Measurements from ENCODE around the gene REC8. TPM values are rescaled to one million over a fixed set of nuclear protein-coding genes. Genes with fewer than 3 reads are reported as not detected.

Gene REC8
- total and polyA plus RNA-seq, 9 donors, result 4.9 to 75.4 (median 8.1) TPM

DNA sequence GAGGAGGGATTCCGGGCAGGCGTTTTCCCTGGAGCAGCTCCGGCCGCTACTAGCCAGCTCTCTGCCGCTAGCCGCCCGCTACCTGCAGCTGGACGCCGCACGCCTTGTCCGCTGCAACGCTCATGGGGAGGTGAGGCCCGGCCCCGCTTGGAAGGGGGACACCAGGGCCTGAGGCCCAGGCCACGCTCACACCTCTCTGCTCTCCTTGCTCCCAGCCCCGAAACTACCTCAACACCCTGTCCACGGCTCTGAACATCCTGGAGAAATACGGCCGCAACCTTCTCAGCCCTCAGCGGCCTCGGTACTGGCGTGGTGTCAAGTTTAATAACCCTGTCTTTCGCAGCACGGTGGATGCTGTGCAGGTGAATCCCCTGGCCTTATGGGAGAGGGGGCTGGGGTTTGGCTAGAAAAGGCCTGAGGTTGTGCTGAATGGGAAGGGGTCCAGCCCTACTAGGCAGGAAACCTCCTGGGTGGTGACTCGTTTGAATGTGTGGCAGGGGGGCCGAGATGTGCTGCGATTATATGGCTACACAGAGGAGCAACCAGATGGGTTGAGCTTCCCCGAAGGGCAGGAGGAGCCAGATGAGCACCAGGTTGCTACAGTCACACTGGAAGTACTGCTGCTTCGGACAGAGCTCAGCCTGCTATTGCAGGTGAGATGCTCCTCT is 24.0 kb upstream of the REC8 start:
- Histone ChIP-seq H3K36me3 (no peaks in the 10 kb centered on the region), H3K9me3 (no peaks in the 10 kb centered on the region), H3K4me3 (peak overlapping the region; percentile 94), H3K27me3 (no peaks in the 10 kb centered on the region), H3K4me1 (ENCODE audit: insufficient read depth) (peaks cover 10% of the 10 kb centered on the region), H3K27ac (peak overlapping the region; percentile 75 to 83)
- intact Hi-C loops (cut with DNase I), result loop anchor here in 1 of 4 donors (10.0 kb wide), 1 partner anchor 217 kb away; the partner anchor contains the start of gene NFATC4
- TF ChIP-seq EP300 (IDR thresholded peaks at IDR 0.05) (no peak), CTCF (IDR thresholded peaks at IDR 0.05) (no peak), POLR2A (IDR thresholded peaks at IDR 0.05) (no peak)
- DNase-seq, result no peak
- WGBS, 3 donors, result 4 to 8% (median 4%) methylated on average over 16 to 29 of the region's 29 CpGs

- intact Hi-C loops (cut with DNase I), result loop anchor here in 1 of 4 donors (10.0 kb wide), 1 partner anchor 215 kb away; the partner anchor contains the start of gene NFATC4
- Histone ChIP-seq H3K4me1 (ENCODE audit: insufficient read depth) (peaks cover 10% of the 10 kb centered on the region), H3K27ac (no peak overlapping the region), H3K9me3 (no peaks in the 10 kb centered on the region), H3K27me3 (no peaks in the 10 kb centered on the region), H3K4me3 (no peak overlapping the region), H3K36me3 (no peaks in the 10 kb centered on the region)
- no peak for DNase-seq
- TF ChIP-seq CTCF (IDR thresholded peaks at IDR 0.05) (no peak), EP300 (IDR thresholded peaks at IDR 0.05) (no peak), POLR2A (IDR thresholded peaks at IDR 0.05) (no peak)
- WGBS, 3 donors, result 90 to 98% (median 92%) methylated on average over 3 of the region's 3 CpGs
Observed at GRCh38 chr14:24149302-24149969, 22.4 kb upstream of the REC8 start.

- DNase-seq, result no peak
- no peak for TF ChIP-seq EP300 (IDR thresholded peaks at IDR 0.05)
- Histone ChIP-seq H3K27me3 (no peaks in the 10 kb centered on the region), H3K36me3 (no peaks in the 10 kb centered on the region), H3K4me1 (ENCODE audit: insufficient read depth) (peaks cover 10% of the 10 kb centered on the region), H3K9me3 (no peaks in the 10 kb centered on the region), H3K4me3 (no peak overlapping the region), H3K27ac (no peak overlapping the region)
- 89 to 91% (median 90%) methylated on average over 9 of the region's 9 CpGs for WGBS, 3 donors
- intact Hi-C loops (cut with DNase I), result no loop called here
Observed at GRCh38 chr14:24150061-24150460, 21.8 kb upstream of the REC8 start.

- peaks cover 6% of the 10 kb centered on the region for H3K4me1 ChIP-seq (ENCODE audit: insufficient read depth)
- no peak overlapping the region for H3K4me3 ChIP-seq
- 87 to 93% (median 88%) methylated on average over 9 of the region's 9 CpGs for WGBS, 3 donors
- no peaks in the 10 kb centered on the region for H3K9me3 ChIP-seq
- DNase-seq, result no peak
- intact Hi-C loops (cut with DNase I), result no loop called here
- H3K27me3 ChIP-seq, result no peaks in the 10 kb centered on the region
- TF ChIP-seq CTCF (IDR thresholded peaks at IDR 0.05), result no peak
- TF ChIP-seq EP300 (IDR thresholded peaks at IDR 0.05), result no peak
- no peak for TF ChIP-seq POLR2A (IDR thresholded peaks at IDR 0.05)
- H3K27ac ChIP-seq, result no peak overlapping the region
- no peaks in the 10 kb centered on the region for H3K36me3 ChIP-seq
Observed at GRCh38 chr14:24150567-24150966, 21.3 kb upstream of the REC8 start.

DNA sequence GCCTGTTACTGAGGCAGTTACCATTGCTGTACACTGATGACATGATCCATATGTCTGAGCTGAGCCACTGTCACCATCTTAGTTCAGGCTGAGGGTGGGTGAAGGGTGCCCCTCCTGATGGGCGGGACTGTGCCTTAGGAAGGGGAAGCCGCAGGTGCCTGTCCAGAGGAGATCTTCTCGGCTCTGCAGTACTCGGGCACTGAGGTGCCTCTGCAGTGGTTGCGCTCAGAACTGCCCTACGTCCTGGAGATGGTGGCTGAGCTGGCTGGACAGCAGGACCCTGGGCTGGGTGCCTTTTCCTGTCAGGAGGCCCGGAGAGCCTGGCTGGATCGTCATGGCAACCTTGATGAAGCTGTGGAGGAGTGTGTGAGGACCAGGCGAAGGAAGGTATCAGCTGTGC is 20.9 kb upstream of the REC8 start:
- WGBS, 3 donors, result 70 to 76% (median 75%) methylated on average over 9 of the region's 9 CpGs
- no peaks in the 10 kb centered on the region for H3K36me3 ChIP-seq
- no peak overlapping the region for H3K27ac ChIP-seq
- no peak for DNase-seq
- no peak overlapping the region for H3K4me3 ChIP-seq
- no peaks in the 10 kb centered on the region for H3K27me3 ChIP-seq
- TF ChIP-seq CTCF (IDR thresholded peaks at IDR 0.05), result no peak
- no peak for TF ChIP-seq POLR2A (IDR thresholded peaks at IDR 0.05)
- no peak for TF ChIP-seq EP300 (IDR thresholded peaks at IDR 0.05)
- H3K9me3 ChIP-seq, result no peaks in the 10 kb centered on the region
- peaks cover 2% of the 10 kb centered on the region for H3K4me1 ChIP-seq (ENCODE audit: insufficient read depth)
- intact Hi-C loops (cut with DNase I), result no loop called here

Measured in ovary (tissue), 9 donors.